8988T (cell line): Measurements from ENCODE around the gene USP12.
"Not testable (repeated sequence)": the region's sequence is repeated elsewhere in the genome, so short reads cannot be mapped to it uniquely, and the experiment has no call there.

Experiments used
- DNase-seq: peaks from one replicate; pipeline ENCODE4 v3.0.0; 2011

Gene USP12

GRCh38 chr13:27147530-27148170, 24.0 kb downstream of the USP12 start:
- no peak for DNase-seq

GRCh38 chr13:27141746-27142145, 29.9 kb downstream of the USP12 start:
- no peak for DNase-seq

GRCh38 chr13:27141159-27141558, 30.5 kb downstream of the USP12 start:
- not testable (repeated sequence) for DNase-seq

GRCh38 chr13:27140060-27140459, 31.6 kb downstream of the USP12 start:
- no peak for DNase-seq

GRCh38 chr13:27139565-27139964, 32.0 kb downstream of the USP12 start:
- no peak for DNase-seq

DNA sequence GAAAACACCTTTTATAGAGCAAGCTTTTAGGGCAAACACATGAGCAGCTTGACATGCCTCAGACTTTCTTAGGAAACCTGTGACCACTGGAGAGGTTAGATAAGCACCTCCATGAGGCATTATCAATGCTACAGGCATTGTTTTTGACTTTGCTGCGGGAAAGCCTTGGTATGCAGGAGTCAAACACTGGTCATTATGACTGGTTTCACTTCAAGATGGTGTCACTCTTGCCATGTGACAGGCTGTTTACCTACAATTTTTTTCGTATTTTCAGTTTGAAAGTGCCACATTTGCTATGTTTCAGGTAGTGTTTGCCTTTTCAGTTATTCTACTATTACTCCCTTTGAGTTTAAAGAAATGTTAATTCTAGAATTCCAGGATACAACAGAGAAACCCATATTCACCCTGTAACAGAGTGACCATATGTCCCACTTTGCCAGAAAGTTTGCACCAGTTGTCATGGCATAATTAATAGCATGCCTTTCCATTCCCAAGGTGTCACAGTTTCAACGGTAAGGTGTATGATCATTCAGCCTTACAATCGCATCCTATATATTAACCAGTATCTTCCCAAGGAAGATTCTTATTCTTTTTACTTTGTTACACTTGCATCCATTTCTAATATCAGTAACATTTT, 33.0 kb downstream of the USP12 start:
- no peak for DNase-seq

- DNase-seq = no peak
Measured at GRCh38 chr13:27137759-27138158, 33.9 kb downstream of the USP12 start.

- no peak for DNase-seq
Measured at GRCh38 chr13:27135023-27135422, 36.6 kb downstream of the USP12 start.

- no peak for DNase-seq
Measured at GRCh38 chr13:27133889-27134288, 37.7 kb downstream of the USP12 start.

GRCh38 chr13:27132538-27132937, 39.1 kb downstream of the USP12 start:
- DNase-seq = no peak

DNA sequence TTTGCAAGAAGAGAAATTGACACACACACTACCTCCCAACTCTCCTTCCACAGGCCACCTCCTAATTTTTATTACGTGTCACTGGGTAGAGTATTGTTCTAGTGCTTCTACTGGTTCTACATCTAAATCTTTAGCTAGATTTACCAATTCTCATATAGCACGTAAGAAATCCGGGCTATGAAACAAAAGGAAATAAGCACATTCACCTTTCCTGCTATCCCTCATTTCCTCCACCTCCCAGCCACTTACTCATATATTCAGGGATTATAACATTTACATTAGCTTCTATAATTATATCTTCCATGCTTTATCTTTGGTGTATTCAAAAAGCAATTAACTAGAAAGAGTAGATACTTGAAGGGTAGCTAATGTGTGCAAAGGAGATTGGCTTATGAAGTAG, 39.7 kb downstream of the USP12 start:
- no peak for DNase-seq

DNA sequence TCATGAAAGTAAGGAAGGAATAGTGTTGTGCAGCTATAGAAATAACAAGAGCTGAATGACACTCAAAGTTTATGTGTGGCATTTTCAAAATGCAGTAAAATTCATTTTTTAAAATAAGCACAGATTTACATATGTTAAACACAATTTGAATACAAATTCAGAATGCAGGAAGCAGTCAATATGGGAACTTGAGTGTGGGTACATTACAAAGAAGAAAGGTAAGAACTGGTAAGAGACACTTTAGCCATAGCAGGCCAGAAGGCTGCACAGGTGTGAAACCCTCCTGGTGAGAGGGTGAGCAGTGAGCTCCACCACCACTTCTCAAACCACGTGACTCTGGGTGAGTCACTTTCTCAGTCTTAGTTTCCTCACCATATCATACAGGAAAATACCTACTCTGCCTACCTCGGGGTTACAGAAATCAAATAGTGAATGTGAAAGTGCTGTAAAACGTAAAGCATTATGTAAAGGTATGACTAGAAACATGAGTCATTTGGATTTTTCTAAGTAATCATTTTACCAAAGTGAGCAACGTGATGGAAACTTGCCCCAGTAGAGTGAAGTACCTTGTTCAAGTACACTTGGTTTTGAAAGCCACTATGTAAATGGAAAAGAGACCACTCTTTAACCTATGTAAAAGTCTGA, 40.5 kb downstream of the USP12 start:
- no peak for DNase-seq

DNA sequence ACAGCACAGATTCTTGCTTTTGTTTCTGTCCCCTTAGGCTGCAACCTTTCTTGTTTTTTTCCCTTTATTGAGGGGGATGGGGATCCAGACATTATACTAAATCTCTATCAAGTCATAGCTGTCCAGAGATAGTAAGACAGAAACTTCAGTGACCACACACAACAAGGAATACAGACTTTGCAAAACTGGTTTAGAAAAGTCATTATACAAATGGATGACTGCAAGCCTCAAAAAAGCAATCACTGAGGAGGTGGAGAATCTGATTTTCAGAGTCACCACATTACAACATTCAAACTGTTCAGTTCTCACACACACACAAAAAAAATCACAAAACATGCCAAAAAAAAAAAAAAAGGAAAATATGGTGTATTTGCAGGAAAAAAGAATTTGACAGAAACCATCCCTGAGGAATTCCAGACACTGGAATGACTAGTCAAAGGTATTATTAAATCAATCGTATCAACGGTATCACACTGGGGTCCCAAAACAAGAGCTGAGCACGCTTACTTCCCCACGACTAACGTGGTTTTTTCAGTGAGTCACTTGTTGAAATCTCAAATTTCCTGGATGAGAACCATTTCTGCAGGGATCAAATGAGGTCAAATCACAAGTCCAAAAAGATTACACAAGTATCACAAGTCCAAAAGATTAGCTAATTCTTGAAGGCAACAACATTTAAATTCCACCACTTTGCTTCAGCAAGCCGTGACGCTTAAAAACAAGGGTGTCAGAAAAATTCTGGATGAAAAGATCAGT, 41.2 kb downstream of the USP12 start:
- DNase-seq = no peak

- DNase-seq = no peak
Measured at GRCh38 chr13:27128825-27129627, 42.6 kb downstream of the USP12 start.

DNA sequence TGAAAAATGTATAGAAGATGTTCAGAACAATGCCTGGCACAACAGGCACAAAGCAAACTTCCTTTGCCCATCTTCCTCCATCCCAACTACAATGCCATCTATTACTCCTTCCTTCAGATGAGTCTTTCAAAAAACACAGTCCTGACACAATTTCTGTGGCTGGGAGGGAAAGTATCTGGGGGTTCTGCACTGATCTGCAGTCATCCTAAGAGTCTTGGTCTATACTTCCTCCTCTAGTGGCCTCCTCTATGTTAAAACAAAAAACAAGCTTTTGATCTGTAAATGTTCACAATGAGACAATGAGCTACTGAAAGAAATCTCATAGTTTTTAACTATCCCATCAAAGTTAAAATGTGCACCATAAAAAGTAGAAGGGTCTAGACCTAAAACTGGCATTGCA, 44.8 kb downstream of the USP12 start:
- no peak for DNase-seq

- no peak for DNase-seq
Measured at GRCh38 chr13:27125357-27126282, 46.0 kb downstream of the USP12 start.

- DNase-seq = no peak
Measured at GRCh38 chr13:27124571-27124970, 47.0 kb downstream of the USP12 start.

DNA sequence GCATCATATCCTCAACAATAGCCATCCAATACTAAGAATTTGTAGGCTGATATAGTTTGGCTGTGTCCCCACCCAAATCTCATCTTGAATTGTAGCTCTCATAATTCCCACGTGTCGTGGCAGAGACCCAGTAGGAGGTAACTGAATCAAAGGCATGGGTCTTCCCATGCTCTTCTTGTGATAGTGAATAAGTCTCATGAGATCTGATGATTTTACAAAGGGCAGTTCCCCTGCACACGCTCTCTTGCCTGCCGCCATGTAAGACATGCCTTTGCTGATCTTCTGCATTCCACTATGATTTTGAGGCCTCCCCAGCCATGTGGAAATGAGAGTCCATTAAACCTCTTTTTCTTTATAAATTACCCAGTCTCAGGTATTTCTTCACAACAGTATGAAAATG, 48.2 kb downstream of the USP12 start:
- not testable (repeated sequence) for DNase-seq

DNA sequence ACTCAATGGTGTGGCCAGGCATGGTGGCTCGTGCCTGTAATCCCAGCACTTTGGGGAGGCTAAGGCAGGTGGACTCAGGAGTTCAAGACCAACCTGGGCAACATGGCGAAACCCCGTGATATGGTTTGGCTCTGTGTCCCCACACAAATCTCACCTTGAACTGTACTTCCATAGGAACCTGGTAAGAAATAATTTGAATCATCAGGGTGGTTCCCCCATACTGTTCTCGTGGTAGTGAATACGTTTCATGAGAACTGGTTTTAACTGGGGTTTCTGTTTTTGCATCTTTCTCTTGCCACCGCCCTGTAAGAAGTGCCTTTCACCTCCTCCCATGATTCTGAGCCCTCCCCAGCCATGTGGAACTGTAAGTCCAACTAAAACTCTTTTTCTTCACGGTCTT, 49.6 kb downstream of the USP12 start:
- no peak for DNase-seq

DNA sequence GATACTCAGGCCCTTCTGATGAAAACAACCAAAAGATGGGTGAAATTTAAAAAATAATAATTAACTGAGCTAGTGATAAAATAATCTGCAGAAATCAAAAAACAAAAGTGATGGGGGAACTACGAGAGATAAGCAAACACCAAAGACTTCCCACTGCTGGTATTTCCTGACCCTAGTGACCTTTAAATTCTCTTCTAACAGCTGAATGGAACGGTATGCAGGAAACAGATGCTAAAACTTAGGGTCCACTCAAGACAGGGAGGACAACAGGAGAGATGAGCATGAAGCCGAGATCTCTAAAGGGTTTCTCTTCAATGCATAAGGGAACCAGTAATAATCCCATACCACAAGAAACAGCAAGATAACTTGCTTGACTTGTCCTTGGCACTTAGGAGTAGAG, 50.8 kb downstream of the USP12 start:
- no peak for DNase-seq

DNA sequence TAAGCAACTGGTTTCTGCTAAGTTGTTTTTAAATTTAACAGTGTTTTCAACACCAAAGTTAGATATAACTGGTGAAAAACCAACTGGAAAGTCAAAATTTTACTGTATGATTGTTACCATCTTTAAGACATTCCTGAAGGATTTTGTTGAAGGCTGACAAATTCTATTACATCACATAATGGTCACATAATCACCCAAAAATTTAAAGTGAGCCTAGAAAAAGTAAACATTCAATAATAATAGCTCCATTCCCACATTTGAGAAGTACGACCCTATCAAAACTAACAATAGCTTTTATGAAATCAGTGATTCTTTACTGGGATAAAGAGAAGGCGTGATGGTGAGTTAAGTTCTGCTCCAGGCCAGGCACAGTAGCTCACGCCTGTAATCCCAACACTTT, 51.6 kb downstream of the USP12 start:
- DNase-seq = no peak
